ENCODE data around the gene ARID3C.

Gene ARID3C

GRCh38 chr9:34587271-34587670 is 41.6 kb downstream of the ARID3C start:
- no peak for DNase-seq
- Histone ChIP-seq H3K23ac (ENCODE audit: low read length in 2 of 2) (no peak overlapping the region), H3K36me3 (ENCODE audit: control insufficient read depth in 1 of 2, insufficient read depth in 2 of 2, low read depth in 1 of 2, low read length in 2 of 2) (no peaks in the 10 kb centered on the region), H3K18ac (ENCODE audit: low read depth in 1 of 2, low read length in 2 of 2) (no peak overlapping the region), H3K27me3 (ENCODE audit: control insufficient read depth in 1 of 2, insufficient read depth in 1 of 2, low read length in 2 of 2) (peaks cover 92 to 94% of the 10 kb centered on the region in 2 experiments), H3K4me2 (ENCODE audit: low read length, poor library complexity, severe bottlenecking) (no peak overlapping the region), H2BK5ac (ENCODE audit: low read depth, low read length, poor library complexity, severe bottlenecking) (no peak overlapping the region), H3K9me3 (ENCODE audit: control insufficient read depth, low read length) (no peaks in the 10 kb centered on the region), H2BK12ac (ENCODE audit: low read length in 2 of 2) (no peak overlapping the region), H3K9ac (ENCODE audit: low read length) (no peak overlapping the region), H3K4me3 (ENCODE audit: insufficient read depth in 1 of 2, low read depth in 1 of 2, low read length in 2 of 2) (no peak overlapping the region), H3K4ac (ENCODE audit: low read depth in 1 of 2, low read length in 2 of 2) (no peak overlapping the region), H4K91ac (ENCODE audit: low read length) (no peak overlapping the region), H3K14ac (ENCODE audit: low read length in 2 of 2) (no peak overlapping the region), H3K27ac (ENCODE audit: low read length, poor library complexity, severe bottlenecking) (no peak overlapping the region), H2AFZ (ENCODE audit: low read depth, low read length) (no peak overlapping the region), H3K79me1 (replicated peaks; ENCODE audit: low read length, poor library complexity, severe bottlenecking) (no peaks in the 10 kb centered on the region), H3K4me1 (ENCODE audit: control insufficient read depth, insufficient read depth, low read depth, low read length) (peaks cover 26% of the 10 kb centered on the region), H2AK5ac (ENCODE audit: low read length, severe bottlenecking) (no peak overlapping the region), H2BK120ac (ENCODE audit: low read depth, low read length) (no peak overlapping the region), H4K8ac (ENCODE audit: low read length) (no peak overlapping the region), H2BK15ac (ENCODE audit: low read depth, poor library complexity, severe bottlenecking) (no peak overlapping the region)
- 67% methylated on average over 2 of the region's 2 CpGs for WGBS

DNA sequence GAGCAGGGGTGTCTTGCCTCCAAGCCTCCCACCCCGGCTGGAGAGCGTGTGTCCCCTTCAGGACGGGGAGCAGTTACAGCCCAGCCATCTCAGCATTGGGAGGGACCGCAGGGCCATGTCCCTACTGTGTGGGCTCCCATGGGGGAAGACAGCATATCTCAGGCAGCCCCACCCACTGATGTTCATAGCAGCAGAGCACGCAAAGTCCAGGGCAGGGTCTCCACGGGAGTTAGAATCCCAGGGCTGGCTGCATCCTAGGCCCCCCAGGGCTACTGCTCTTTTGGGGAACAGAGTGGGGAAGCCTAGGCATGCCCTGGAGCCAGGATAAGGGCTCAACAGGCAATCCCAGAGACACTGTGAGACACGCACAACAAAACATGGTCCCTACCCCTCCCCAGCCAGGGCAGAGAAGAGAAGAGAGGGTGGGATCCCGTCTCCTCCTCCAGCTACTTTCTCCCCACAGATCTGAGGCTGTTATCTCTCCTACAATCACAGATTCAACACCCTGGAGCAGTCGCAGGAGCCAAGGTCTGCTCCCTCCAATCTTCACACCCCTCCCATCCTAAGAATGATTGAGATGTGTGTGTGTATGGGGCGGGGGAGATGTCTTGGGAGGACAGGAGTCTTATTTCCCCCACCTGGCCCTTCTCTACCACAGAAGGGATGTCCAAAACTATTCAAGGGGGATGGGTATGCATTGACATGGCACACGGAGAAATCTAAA is 42.8 kb downstream of the ARID3C start:
- Histone ChIP-seq H3K79me1 (replicated peaks; ENCODE audit: low read length, poor library complexity, severe bottlenecking) (no peaks in the 10 kb centered on the region), H3K4me2 (ENCODE audit: low read length, poor library complexity, severe bottlenecking) (no peak overlapping the region), H4K8ac (ENCODE audit: low read length) (no peak overlapping the region), H2BK12ac (ENCODE audit: low read length in 2 of 2) (no peak overlapping the region), H3K27ac (ENCODE audit: low read length, poor library complexity, severe bottlenecking) (no peak overlapping the region), H3K4ac (ENCODE audit: low read depth in 1 of 2, low read length in 2 of 2) (no peak overlapping the region), H3K9me3 (ENCODE audit: control insufficient read depth, low read length) (no peaks in the 10 kb centered on the region), H3K4me3 (ENCODE audit: insufficient read depth in 1 of 2, low read depth in 1 of 2, low read length in 2 of 2) (no peak overlapping the region), H2BK120ac (ENCODE audit: low read depth, low read length) (no peak overlapping the region), H3K27me3 (ENCODE audit: control insufficient read depth in 1 of 2, insufficient read depth in 1 of 2, low read length in 2 of 2) (peaks cover 89 to 91% of the 10 kb centered on the region in 2 experiments), H2BK5ac (ENCODE audit: low read depth, low read length, poor library complexity, severe bottlenecking) (no peak overlapping the region), H2BK15ac (ENCODE audit: low read depth, poor library complexity, severe bottlenecking) (no peak overlapping the region), H4K91ac (ENCODE audit: low read length) (no peak overlapping the region), H3K9ac (ENCODE audit: low read length) (no peak overlapping the region), H3K14ac (ENCODE audit: low read length in 2 of 2) (no peak overlapping the region), H3K18ac (ENCODE audit: low read depth in 1 of 2, low read length in 2 of 2) (no peak overlapping the region), H2AFZ (ENCODE audit: low read depth, low read length) (no peak overlapping the region), H3K4me1 (ENCODE audit: control insufficient read depth, insufficient read depth, low read depth, low read length) (peaks cover 19% of the 10 kb centered on the region), H3K36me3 (ENCODE audit: control insufficient read depth in 1 of 2, insufficient read depth in 2 of 2, low read depth in 1 of 2, low read length in 2 of 2) (no peaks in the 10 kb centered on the region), H3K23ac (ENCODE audit: low read length in 2 of 2) (no peak overlapping the region), H2AK5ac (ENCODE audit: low read length, severe bottlenecking) (no peak overlapping the region)
- 10% methylated on average over 7 of the region's 11 CpGs for WGBS
- no peak for DNase-seq

- Histone ChIP-seq H3K14ac (ENCODE audit: low read length in 2 of 2) (peak overlapping the region in 1 of 2 experiments; percentile 71), H4K91ac (ENCODE audit: low read length) (no peak overlapping the region), H2AFZ (ENCODE audit: low read depth, low read length) (no peak overlapping the region), H3K4me1 (ENCODE audit: control insufficient read depth, insufficient read depth, low read depth, low read length) (peaks cover 8% of the 10 kb centered on the region), H3K9me3 (ENCODE audit: control insufficient read depth, low read length) (no peaks in the 10 kb centered on the region), H3K27me3 (ENCODE audit: control insufficient read depth in 1 of 2, insufficient read depth in 1 of 2, low read length in 2 of 2) (peaks cover 87 to 91% of the 10 kb centered on the region in 2 experiments), H2BK12ac (ENCODE audit: low read length in 2 of 2) (no peak overlapping the region), H3K36me3 (ENCODE audit: control insufficient read depth in 1 of 2, insufficient read depth in 2 of 2, low read depth in 1 of 2, low read length in 2 of 2) (no peaks in the 10 kb centered on the region), H3K79me1 (replicated peaks; ENCODE audit: low read length, poor library complexity, severe bottlenecking) (no peaks in the 10 kb centered on the region), H3K4me3 (ENCODE audit: insufficient read depth in 1 of 2, low read depth in 1 of 2, low read length in 2 of 2) (no peak overlapping the region), H3K4ac (ENCODE audit: low read depth in 1 of 2, low read length in 2 of 2) (no peak overlapping the region), H3K27ac (ENCODE audit: low read length, poor library complexity, severe bottlenecking) (no peak overlapping the region), H3K23ac (ENCODE audit: low read length in 2 of 2) (no peak overlapping the region), H4K8ac (ENCODE audit: low read length) (no peak overlapping the region), H2BK5ac (ENCODE audit: low read depth, low read length, poor library complexity, severe bottlenecking) (no peak overlapping the region), H2BK15ac (ENCODE audit: low read depth, poor library complexity, severe bottlenecking) (no peak overlapping the region), H2AK5ac (ENCODE audit: low read length, severe bottlenecking) (no peak overlapping the region), H3K9ac (ENCODE audit: low read length) (no peak overlapping the region), H3K18ac (ENCODE audit: low read depth in 1 of 2, low read length in 2 of 2) (no peak overlapping the region), H3K4me2 (ENCODE audit: low read length, poor library complexity, severe bottlenecking) (no peak overlapping the region), H2BK120ac (ENCODE audit: low read depth, low read length) (no peak overlapping the region)
- 78% methylated on average over 5 of the region's 5 CpGs for WGBS
- no peak for DNase-seq
These were observed 43.9 kb downstream of the ARID3C start for GRCh38 chr9:34584970-34585369.

- H3K23ac ChIP-seq (ENCODE audit: low read length in 2 of 2) = no peak overlapping the region
- H3K4me1 ChIP-seq (ENCODE audit: control insufficient read depth, insufficient read depth, low read depth, low read length) = peaks cover 9% of the 10 kb centered on the region
- H3K4ac ChIP-seq (ENCODE audit: low read depth in 1 of 2, low read length in 2 of 2) = no peak overlapping the region
- H2BK15ac ChIP-seq (ENCODE audit: low read depth, poor library complexity, severe bottlenecking) = no peak overlapping the region
- no peak overlapping the region for H2AFZ ChIP-seq (ENCODE audit: low read depth, low read length)
- no peak overlapping the region for H2BK5ac ChIP-seq (ENCODE audit: low read depth, low read length, poor library complexity, severe bottlenecking)
- H2BK120ac ChIP-seq (ENCODE audit: low read depth, low read length) = no peak overlapping the region
- no peak overlapping the region for H4K91ac ChIP-seq (ENCODE audit: low read length)
- no peak overlapping the region for H3K9ac ChIP-seq (ENCODE audit: low read length)
- no peak overlapping the region for H3K14ac ChIP-seq (ENCODE audit: low read length in 2 of 2)
- no peak overlapping the region for H3K4me2 ChIP-seq (ENCODE audit: low read length, poor library complexity, severe bottlenecking)
- H3K36me3 ChIP-seq (ENCODE audit: control insufficient read depth in 1 of 2, insufficient read depth in 2 of 2, low read depth in 1 of 2, low read length in 2 of 2) = no peaks in the 10 kb centered on the region
- no peak overlapping the region for H2BK12ac ChIP-seq (ENCODE audit: low read length in 2 of 2)
- whole genome bisulfite sequencing = 96% methylated on average over 4 of the region's 5 CpGs
- H3K79me1 ChIP-seq (replicated peaks; ENCODE audit: low read length, poor library complexity, severe bottlenecking) = no peaks in the 10 kb centered on the region
- no peak overlapping the region for H4K8ac ChIP-seq (ENCODE audit: low read length)
- H2AK5ac ChIP-seq (ENCODE audit: low read length, severe bottlenecking) = no peak overlapping the region
- peaks cover 85 to 96% of the 10 kb centered on the region in 2 experiments for H3K27me3 ChIP-seq (ENCODE audit: control insufficient read depth in 1 of 2, insufficient read depth in 1 of 2, low read length in 2 of 2)
- DNase-seq = no peak
- H3K27ac ChIP-seq (ENCODE audit: low read length, poor library complexity, severe bottlenecking) = no peak overlapping the region
- H3K18ac ChIP-seq (ENCODE audit: low read depth in 1 of 2, low read length in 2 of 2) = no peak overlapping the region
- H3K9me3 ChIP-seq (ENCODE audit: control insufficient read depth, low read length) = no peaks in the 10 kb centered on the region
- no peak overlapping the region for H3K4me3 ChIP-seq (ENCODE audit: insufficient read depth in 1 of 2, low read depth in 1 of 2, low read length in 2 of 2)
These were observed 46.1 kb downstream of the ARID3C start for GRCh38 chr9:34582787-34583186.
